Vagina (tissue), 2 donors: ENCODE measurements around the gene MKRN2.

Experiments
- POLR2A ChIP-seq, 2 donors: fragments of 450-650 bp; IDR thresholded peaks; one replicate each; pipeline ENCODE4 v1.6.1; 2017; ENCODE audit warnings: antibody characterized with exemption in 2 of 2, mild to moderate bottlenecking in 2 of 2, moderate library complexity in 2 of 2
- TF ChIP-seq, protein P1 (sequence below), 3 experiments: fragments of 450-650 bp in 2 of 3; fragments of 200-600 bp in 1 of 3; sonication (generic) in 1 of 3; IDR thresholded peaks; one replicate each; pipeline ENCODE4 v1.5.1; 2017 to 2019; ENCODE audit warnings: antibody characterized with exemption in 3 of 3, mild to moderate bottlenecking in 2 of 3, moderate library complexity in 2 of 3

DNA sequence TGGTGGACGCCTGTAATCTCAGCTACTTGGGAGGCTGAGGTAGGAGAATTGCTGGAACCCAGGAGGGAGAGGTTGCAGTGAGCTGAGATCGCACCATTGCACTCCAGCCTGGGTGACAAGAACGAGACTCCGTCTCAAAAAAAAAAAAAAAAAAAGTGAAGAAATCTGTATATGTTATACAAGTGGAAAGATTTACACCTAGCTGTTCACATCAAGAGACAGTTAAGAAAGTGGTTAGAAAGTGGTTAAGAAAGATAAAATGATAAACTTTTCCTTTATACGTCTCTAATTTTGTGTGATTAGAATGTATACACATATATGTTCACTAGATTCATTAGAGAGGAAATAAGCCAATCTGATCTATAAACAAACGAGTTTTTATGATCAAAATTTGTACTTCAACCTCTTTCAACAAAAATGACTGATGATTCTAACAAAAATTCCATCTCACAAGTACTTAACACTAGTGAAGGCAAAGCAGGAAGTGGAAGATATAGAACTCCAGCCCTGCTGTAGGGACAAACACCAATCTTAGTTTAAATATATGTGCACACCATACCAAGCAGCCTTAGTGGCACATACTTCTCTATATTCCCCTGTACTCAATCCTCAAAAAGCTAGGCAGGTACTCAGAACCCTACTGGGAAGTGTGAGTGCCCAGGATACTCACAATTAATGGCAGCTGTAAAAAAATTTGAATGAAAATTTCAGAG, 55.8 kb downstream of the MKRN2 start:
- TF ChIP-seq, protein P1, sequence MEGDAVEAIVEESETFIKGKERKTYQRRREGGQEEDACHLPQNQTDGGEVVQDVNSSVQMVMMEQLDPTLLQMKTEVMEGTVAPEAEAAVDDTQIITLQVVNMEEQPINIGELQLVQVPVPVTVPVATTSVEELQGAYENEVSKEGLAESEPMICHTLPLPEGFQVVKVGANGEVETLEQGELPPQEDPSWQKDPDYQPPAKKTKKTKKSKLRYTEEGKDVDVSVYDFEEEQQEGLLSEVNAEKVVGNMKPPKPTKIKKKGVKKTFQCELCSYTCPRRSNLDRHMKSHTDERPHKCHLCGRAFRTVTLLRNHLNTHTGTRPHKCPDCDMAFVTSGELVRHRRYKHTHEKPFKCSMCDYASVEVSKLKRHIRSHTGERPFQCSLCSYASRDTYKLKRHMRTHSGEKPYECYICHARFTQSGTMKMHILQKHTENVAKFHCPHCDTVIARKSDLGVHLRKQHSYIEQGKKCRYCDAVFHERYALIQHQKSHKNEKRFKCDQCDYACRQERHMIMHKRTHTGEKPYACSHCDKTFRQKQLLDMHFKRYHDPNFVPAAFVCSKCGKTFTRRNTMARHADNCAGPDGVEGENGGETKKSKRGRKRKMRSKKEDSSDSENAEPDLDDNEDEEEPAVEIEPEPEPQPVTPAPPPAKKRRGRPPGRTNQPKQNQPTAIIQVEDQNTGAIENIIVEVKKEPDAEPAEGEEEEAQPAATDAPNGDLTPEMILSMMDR (IDR thresholded peaks at IDR 0.05) = no peak
- no peak for TF ChIP-seq POLR2A (IDR thresholded peaks at IDR 0.05)
